HCT116 (cell line): Measurements from ENCODE around the gene TAF15. TPM values are rescaled to one million over a fixed set of nuclear protein-coding genes. Genes with fewer than 3 reads are reported as not detected.

Experiments
- ATAC-seq: fragments of 200-7000 bp; cut with Tn5 transposase; 2 replicates; pipeline ENCODE4 v1.9.1; 2020; ENCODE audit warnings: mild to moderate bottlenecking, moderate library complexity
- BruUV-seq: library from RNA; stranded (reverse); fragments of 400-500 nt; replicated peaks from 2 replicates; lab custom pipeline; 2021; lab: Mats Ljungman, UMichigan
- CTCF ChIA-PET: fragments of 300-600 bp; sonication (Branson Sonifier 250); formaldehyde crosslinking; loops from one replicate; lab custom pipeline; 2021; ENCODE audit warnings: antibody characterized with exemption; lab: Charles Lee
- POLR2A ChIA-PET: fragments of 300-600, 350-600 bp; sonication (Branson Sonifier 250); formaldehyde crosslinking; loops from one replicate; lab custom pipeline; 2021; ENCODE audit warnings: antibody characterized with exemption; lab: Charles Lee
- RAD21 ChIA-PET, 2 experiments: fragments of 300-600 bp; sonication (Branson Sonifier 250); formaldehyde crosslinking; loops; one replicate each; lab custom pipeline; 2023; ENCODE audit warnings: low total read pairs in 2 of 2; ENCODE audit not compliant: uncharacterized antibody in 2 of 2, unreplicated experiment in 2 of 2, low non-redundant PET in 1 of 2; lab: Charles Lee
- DNase-seq: peaks from one replicate; pipeline ENCODE4 v3.0.0-alpha.2; 2010; ENCODE audit warnings: low read depth, low spot score
- H2AFZ ChIP-seq: fragments of 200-600 bp; shearing (Covaris generic), sonication (generic); 2 replicates; pipeline ENCODE4 v1.6.1; 2017; ENCODE audit warnings: low read depth, mixed run types, mixed read lengths, antibody characterized with exemption, low read length; ENCODE audit not compliant: poor library complexity, severe bottlenecking
- H3K27ac ChIP-seq: 2 replicates; pipeline ENCODE4 v1.5.1; 2012; ENCODE audit warnings: low read depth, low read length
- H3K27me3 ChIP-seq: fragments of 200-600 bp; sonication (generic); 2 replicates; pipeline ENCODE4 v1.6.1; 2016; ENCODE audit warnings: mixed run types, low read length, mixed read lengths; ENCODE audit not compliant: insufficient read depth
- H3K36me3 ChIP-seq, 2 experiments: fragments of 200-500 bp in 1 of 2; fragments of 200-600 bp in 1 of 2; sonication (Bioruptor generic) in 1 of 2; sonication (generic) in 1 of 2; 2 replicates each; pipeline versions ENCODE4 v1.5.1 to v1.6.1; 2014 to 2016; ENCODE audit warnings: low read length in 2 of 2, inconsistent platforms in 1 of 2, mixed read lengths in 1 of 2, mixed run types in 1 of 2; ENCODE audit not compliant: insufficient read depth in 2 of 2, control insufficient read depth in 1 of 2
- H3K4me1 ChIP-seq, 2 experiments: fragments of 200-600 bp in 1 of 2; sonication (generic) in 1 of 2; 2 replicates each; pipeline versions ENCODE4 v1.5.1 to v1.6.1; 2012 to 2017; ENCODE audit warnings: low read length in 2 of 2, inconsistent platforms in 1 of 2, mild to moderate bottlenecking in 1 of 2, mixed read lengths in 1 of 2, mixed run types in 1 of 2, moderate library complexity in 1 of 2; ENCODE audit not compliant: insufficient read depth in 2 of 2, control insufficient read depth in 1 of 2
- H3K4me2 ChIP-seq: fragments of 200-600 bp; sonication (generic); 2 replicates; pipeline ENCODE4 v1.6.1; 2017; ENCODE audit warnings: mixed run types, low read length, mixed read lengths
- H3K4me3 ChIP-seq, 2 experiments: fragments of 200-600 bp in 1 of 2; sonication (generic) in 1 of 2; replicated peaks in 1 of 2; 2 replicates each; pipeline ENCODE4 v1.5.1; 2011 to 2016; ENCODE audit warnings: low read length in 2 of 2, control low read depth in 1 of 2, low read depth in 1 of 2, mild to moderate bottlenecking in 1 of 2, mixed read lengths in 1 of 2, mixed run types in 1 of 2
- H3K79me2 ChIP-seq: fragments of 200-600 bp; sonication (generic); 2 replicates; pipeline ENCODE4 v1.6.1; 2017; ENCODE audit warnings: mild to moderate bottlenecking, mixed run types, low read length, moderate library complexity, mixed read lengths; ENCODE audit not compliant: insufficient read depth
- H3K9ac ChIP-seq: fragments of 200-600 bp; sonication (generic); 2 replicates; pipeline ENCODE4 v1.6.1; 2016; ENCODE audit warnings: low read length, mixed read lengths
- H3K9me2 ChIP-seq: fragments of 200-600 bp; sonication (generic), shearing (Covaris generic); 2 replicates; pipeline ENCODE4 v1.6.1; 2017; ENCODE audit warnings: mixed run types, mild to moderate bottlenecking, moderate library complexity; ENCODE audit not compliant: insufficient read depth
- H3K9me3 ChIP-seq, 2 experiments: fragments of 200-500 bp in 1 of 2; fragments of 200-600 bp in 1 of 2; sonication (Bioruptor generic) in 1 of 2; sonication (generic) in 1 of 2; 2 replicates each; pipeline ENCODE4 v1.6.1; 2014 to 2017; ENCODE audit warnings: low read length in 2 of 2, mixed read lengths in 2 of 2, inconsistent platforms in 1 of 2, low read depth in 1 of 2, mild to moderate bottlenecking in 1 of 2, mixed run types in 1 of 2, moderate library complexity in 1 of 2; ENCODE audit not compliant: control insufficient read depth in 1 of 2, insufficient read depth in 1 of 2
- H4K20me1 ChIP-seq: fragments of 200-600 bp; sonication (generic), shearing (Covaris generic); 2 replicates; pipeline ENCODE4 v1.6.1; 2017; ENCODE audit warnings: mixed run types, mild to moderate bottlenecking, moderate library complexity; ENCODE audit not compliant: insufficient read depth
- CEBPB ChIP-seq: IDR thresholded peaks from 2 replicates; pipeline ENCODE4 v1.6.1; 2012; ENCODE audit warnings: low read depth
- EGR1 ChIP-seq: IDR thresholded peaks from 2 replicates; pipeline ENCODE4 v1.6.1; 2012; ENCODE audit warnings: low read depth
- ELF1 ChIP-seq: IDR thresholded peaks from 2 replicates; pipeline ENCODE4 v1.6.1; 2012; ENCODE audit warnings: low read depth, borderline replicate concordance
- EZH2 ChIP-seq: fragments of 200-600 bp; sonication (generic); IDR thresholded peaks from 2 replicates; pipeline ENCODE4 v1.6.1; 2017; ENCODE audit warnings: antibody characterized with exemption, mixed run types
- EZH2phosphoT487 ChIP-seq: fragments of 200-600 bp; IDR thresholded peaks from 2 replicates; pipeline ENCODE4 v1.6.1; 2018; ENCODE audit warnings: antibody characterized with exemption, borderline replicate concordance
- FOSL1 ChIP-seq: IDR thresholded peaks from 2 replicates; pipeline ENCODE4 v1.6.1; 2012; ENCODE audit warnings: low read depth
- JUND ChIP-seq: IDR thresholded peaks from 2 replicates; pipeline ENCODE4 v1.6.1; 2012
- MAX ChIP-seq: IDR thresholded peaks from 2 replicates; pipeline ENCODE4 v1.6.1; 2012
- POLR2A ChIP-seq: IDR thresholded peaks from 2 replicates; pipeline ENCODE4 v1.7.0; 2011; ENCODE audit warnings: borderline replicate concordance; ENCODE audit not compliant: insufficient read depth, insufficient read length; ENCODE audit errors: extremely low read depth
- POLR2AphosphoS5 ChIP-seq: IDR thresholded peaks from 2 replicates; pipeline ENCODE4 v1.6.1; 2011; ENCODE audit warnings: mild to moderate bottlenecking, low read depth, low read length, moderate library complexity
- RAD21 ChIP-seq: IDR thresholded peaks from 2 replicates; pipeline ENCODE4 v1.6.1; 2012; ENCODE audit warnings: low read depth, mild to moderate bottlenecking
- REST ChIP-seq: IDR thresholded peaks from 2 replicates; pipeline ENCODE4 v1.6.1; 2012; ENCODE audit warnings: low read depth
- SIN3A ChIP-seq: IDR thresholded peaks from 2 replicates; pipeline ENCODE4 v1.6.1; 2012; ENCODE audit warnings: low read depth
- SP1 ChIP-seq: IDR thresholded peaks from 2 replicates; pipeline ENCODE4 v1.6.1; 2012; ENCODE audit warnings: low read depth
- SRF ChIP-seq: IDR thresholded peaks from 2 replicates; pipeline ENCODE4 v1.6.1; 2012; ENCODE audit warnings: low read depth
- YY1 ChIP-seq: IDR thresholded peaks from 2 replicates; pipeline ENCODE4 v1.6.1; 2011; ENCODE audit warnings: low read length, low read depth, moderate library complexity, mild to moderate bottlenecking; ENCODE audit not compliant: insufficient replicate concordance; ENCODE audit errors: extremely low read depth
- ZNF274 ChIP-seq: fragments of 200-500 bp; sonication (Bioruptor generic); IDR thresholded peaks from 2 replicates; pipeline ENCODE4 v1.6.1; 2014; ENCODE audit warnings: mild to moderate bottlenecking, low read depth, low read length, inconsistent platforms
- intact Hi-C: fragments of 100-400 bp; cut with micrococcal nuclease; formaldehyde crosslinking; loops from 2 replicates; pipeline ENCODE4 v1.10.0; 2022
- total RNA-seq: library from RNA; stranded (reverse); gene quantifications from one replicate; pipeline ENCODE4 v1.2.1, GENCODE V29; 2021; ENCODE audit not compliant: unreplicated experiment
- TF ChIP-seq, protein P1 (sequence below): IDR thresholded peaks from 2 replicates; pipeline ENCODE4 v1.6.1; 2011; ENCODE audit warnings: mild to moderate bottlenecking, low read length, moderate library complexity; ENCODE audit not compliant: insufficient replicate concordance; ENCODE audit errors: extremely low read depth

The TAF15 gene
- total RNA-seq, 1 experiment from 2014 or later: 346 TPM

GRCh38 chr17:35878361-35878760, 69.1 kb downstream of the TAF15 start:
- intact Hi-C loops: no loop called here
- H2AFZ ChIP-seq: no peak overlapping the region
- H3K4me3 ChIP-seq: no peak overlapping the region
- no peaks in the 10 kb centered on the region for H3K9me2 ChIP-seq
- TF ChIP-seq EZH2phosphoT487 (no peak), SP1 (no peak), SIN3A (no peak), JUND (no peak), FOSL1 (no peak), CEBPB (no peak), ZNF274 (no peak), RAD21 (no peak), POLR2A (no peak), EGR1 (no peak), EZH2 (no peak), SRF (no peak), YY1 (no peak), POLR2AphosphoS5 (no peak), REST (no peak), MAX (no peak), ELF1 (no peak)
- TF ChIP-seq, protein P1, sequence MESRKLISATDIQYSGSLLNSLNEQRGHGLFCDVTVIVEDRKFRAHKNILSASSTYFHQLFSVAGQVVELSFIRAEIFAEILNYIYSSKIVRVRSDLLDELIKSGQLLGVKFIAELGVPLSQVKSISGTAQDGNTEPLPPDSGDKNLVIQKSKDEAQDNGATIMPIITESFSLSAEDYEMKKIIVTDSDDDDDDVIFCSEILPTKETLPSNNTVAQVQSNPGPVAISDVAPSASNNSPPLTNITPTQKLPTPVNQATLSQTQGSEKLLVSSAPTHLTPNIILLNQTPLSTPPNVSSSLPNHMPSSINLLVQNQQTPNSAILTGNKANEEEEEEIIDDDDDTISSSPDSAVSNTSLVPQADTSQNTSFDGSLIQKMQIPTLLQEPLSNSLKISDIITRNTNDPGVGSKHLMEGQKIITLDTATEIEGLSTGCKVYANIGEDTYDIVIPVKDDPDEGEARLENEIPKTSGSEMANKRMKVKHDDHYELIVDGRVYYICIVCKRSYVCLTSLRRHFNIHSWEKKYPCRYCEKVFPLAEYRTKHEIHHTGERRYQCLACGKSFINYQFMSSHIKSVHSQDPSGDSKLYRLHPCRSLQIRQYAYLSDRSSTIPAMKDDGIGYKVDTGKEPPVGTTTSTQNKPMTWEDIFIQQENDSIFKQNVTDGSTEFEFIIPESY: no peak
- TF ChIP-seq, all 23 proteins: peak for 0
- DNase-seq (no peak), ATAC-seq (no peak)
- Histone ChIP-seq H3K4me2 (no peak overlapping the region), H4K20me1 (no peaks in the 10 kb centered on the region), H3K79me2 (no peaks in the 10 kb centered on the region), H3K27ac (no peak overlapping the region), H3K27me3 (no peaks in the 10 kb centered on the region), H3K4me1 (no peaks in the 10 kb centered on the region), H3K9me3 (no peaks in the 10 kb centered on the region), H3K9ac (no peak overlapping the region), H3K36me3 (no peaks in the 10 kb centered on the region)
- ChIA-PET POLR2A (no interaction called here), RAD21 (no interaction called here), CTCF (no interaction called here)
- BruUV-seq: no TSS peak
